ENCODE measurements around the gene TNS3.
A peak's percentile ranks its signal among the peaks of the same experiment; 100 is the strongest.

Gene TNS3

GRCh38 chr7:47507522-47507921, 74.4 kb downstream of the TNS3 start:
- DNase-seq (ENCODE audit: low read depth, low spot score), result no peak

- DNase-seq (ENCODE audit: low read depth, low spot score), result no peak
Measured at GRCh38 chr7:47506382-47507339, 75.2 kb downstream of the TNS3 start.

- DNase-seq (ENCODE audit: low read depth, low spot score), result no peak
Measured at GRCh38 chr7:47505312-47506007, 76.5 kb downstream of the TNS3 start.

GRCh38 chr7:47504551-47505311, 77.2 kb downstream of the TNS3 start:
- no peak for DNase-seq (ENCODE audit: low read depth, low spot score)

DNA sequence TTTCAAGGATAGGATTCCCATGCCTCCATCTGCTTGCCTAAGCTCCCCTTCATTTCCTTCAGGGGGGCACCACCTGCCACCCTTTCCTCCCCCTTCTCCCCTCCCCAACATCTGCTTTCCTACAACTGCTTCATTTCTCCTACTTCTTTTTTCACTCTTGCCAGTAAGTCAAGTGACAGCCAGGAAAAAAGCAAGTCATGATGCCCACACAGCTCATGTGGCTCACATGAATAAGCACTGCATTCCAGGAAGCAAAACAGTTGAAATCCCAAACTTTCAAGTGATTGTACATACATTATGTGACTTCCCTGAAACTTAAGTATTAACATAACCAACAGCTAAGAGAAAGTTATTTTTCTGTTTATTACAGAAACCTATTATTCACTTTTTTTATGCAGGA, 78.6 kb downstream of the TNS3 start:
- DNase-seq (ENCODE audit: low read depth, low spot score), result no peak

- DNase-seq (ENCODE audit: low read depth, low spot score), result peak; percentile 65
Measured at GRCh38 chr7:47502240-47502877, 79.6 kb downstream of the TNS3 start.

DNA sequence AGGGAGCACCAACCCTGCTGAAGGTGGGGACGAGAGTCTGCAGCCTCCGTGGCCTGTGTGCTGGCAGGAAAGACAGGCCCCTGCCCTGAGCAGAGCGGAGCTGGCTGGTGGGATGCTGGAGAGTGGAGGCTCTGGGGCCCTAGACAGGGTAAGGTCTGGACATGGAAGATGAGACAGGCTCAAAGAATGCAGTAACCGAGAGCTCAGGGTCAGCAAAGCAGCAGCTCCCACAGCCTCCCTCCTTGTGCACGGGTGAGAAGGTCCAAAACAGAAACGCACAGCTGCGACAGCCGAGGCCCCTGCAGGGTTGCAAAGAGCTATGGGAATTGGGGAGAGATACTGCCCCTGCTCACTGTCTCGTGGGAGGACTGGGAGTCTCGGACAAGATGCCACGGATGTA, 80.5 kb downstream of the TNS3 start:
- DNase-seq (ENCODE audit: low read depth, low spot score), result peak; percentile 75

- no peak for DNase-seq (ENCODE audit: low read depth, low spot score)
Measured at GRCh38 chr7:47500103-47500563, 81.8 kb downstream of the TNS3 start.

- DNase-seq (ENCODE audit: low read depth, low spot score), result no peak
Measured at GRCh38 chr7:47498229-47499056, 83.5 kb downstream of the TNS3 start.

GRCh38 chr7:47497367-47498096, 84.4 kb downstream of the TNS3 start:
- DNase-seq (ENCODE audit: low read depth, low spot score), result no peak

- DNase-seq (ENCODE audit: low read depth, low spot score), result no peak
Measured at GRCh38 chr7:47496666-47497065, 85.2 kb downstream of the TNS3 start.

DNA sequence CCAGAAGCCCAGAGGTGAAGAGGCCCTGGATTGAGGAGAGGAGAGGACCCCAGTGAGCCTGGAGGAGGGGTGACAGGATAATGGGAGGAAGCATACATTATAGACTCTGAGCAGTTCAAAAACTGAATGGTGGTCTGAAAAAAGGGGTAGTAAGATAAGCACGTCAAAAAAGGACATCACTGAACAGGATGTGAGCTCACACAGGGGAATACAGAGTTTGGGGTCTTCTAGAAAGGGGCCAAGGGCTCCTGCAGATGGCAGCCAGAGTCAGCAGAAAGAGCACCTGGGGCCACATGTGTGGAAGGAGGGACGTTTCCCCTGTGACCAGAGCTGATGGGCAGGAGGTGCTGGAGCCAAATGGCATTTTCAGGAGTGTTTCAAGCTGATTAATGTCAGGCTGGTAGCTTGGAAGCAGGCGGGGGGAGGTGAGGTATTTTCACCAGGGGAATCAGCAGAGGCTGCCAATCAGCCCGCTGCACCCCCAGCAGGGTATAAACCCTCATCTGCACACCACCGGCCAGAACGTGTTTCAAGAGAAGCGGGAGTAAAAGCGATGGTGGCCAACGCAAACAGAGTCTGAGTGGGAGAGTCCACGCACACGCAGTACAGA, 85.8 kb downstream of the TNS3 start:
- DNase-seq (ENCODE audit: low read depth, low spot score), result no peak

DNA sequence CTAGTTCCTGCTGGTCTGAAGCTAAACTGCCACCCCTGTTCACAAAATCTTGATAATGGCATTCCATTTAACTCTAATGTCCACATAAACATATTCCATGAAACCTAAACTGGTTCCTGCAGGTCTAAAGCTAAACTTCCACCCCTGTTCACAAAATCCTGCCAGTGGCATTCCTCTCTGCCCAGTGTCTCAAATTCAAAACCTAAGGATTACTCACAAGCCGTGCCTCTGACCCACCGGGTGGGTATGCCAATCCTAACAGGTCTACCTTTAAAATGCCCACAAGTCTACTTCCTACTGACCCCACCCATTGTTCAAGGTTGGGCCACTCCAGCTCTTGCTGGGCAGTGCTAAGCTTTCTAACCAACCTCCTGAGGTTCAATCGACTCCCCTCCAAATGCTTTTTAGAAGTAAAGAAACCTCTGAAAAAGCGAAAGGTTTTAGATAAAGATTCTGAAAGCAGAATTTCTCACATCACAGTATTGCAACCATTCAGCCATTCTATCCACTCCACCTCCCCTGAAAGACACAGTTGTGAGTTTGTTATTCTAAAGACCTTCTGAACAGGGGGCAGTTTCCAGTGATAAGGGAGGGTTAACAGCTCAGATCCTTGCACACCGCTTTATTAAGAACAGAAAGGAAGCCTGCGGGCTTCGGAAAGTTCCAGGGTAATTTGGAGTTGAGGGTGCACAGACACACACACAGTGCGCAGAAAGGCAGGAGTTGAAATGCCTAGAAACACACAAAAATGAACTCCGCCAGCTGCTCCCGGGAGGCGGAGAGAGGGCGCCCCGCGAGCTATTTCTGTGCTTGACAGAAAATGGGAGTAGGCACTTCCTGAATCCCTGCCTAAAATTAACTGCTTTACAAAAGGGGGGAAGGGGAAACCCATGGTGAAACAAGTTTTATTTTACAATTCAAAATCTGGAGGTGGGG, 87.7 kb downstream of the TNS3 start:
- no peak for DNase-seq (ENCODE audit: low read depth, low spot score)

DNA sequence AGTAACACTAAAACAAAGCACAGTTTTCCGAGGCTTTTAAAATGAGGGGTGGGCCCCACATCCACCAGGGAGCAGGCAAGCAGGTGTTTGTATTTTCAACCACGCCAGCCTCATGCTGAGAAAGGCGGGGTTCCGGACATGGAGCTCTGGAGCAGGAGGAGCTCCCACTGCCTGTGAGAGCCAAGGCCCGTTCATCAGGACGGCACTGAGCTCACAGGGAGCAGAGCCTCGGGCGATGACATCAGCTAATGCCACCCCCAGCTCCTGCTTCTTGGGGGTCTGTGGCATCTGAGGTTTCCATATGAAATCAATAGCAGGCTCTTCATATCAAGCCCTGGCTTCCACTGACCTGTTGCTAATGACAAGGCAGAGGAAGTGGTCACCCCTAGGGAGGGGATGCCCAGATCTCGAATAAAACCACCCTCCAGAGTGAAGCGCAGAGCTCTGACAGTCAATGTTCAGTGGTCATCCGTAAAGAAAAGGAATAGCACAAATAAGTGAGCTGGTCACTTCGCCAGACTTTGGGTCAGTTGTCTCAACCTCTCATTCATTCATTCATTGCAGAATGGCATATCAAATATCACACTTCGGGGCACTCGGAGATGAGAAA, 89.1 kb downstream of the TNS3 start:
- DNase-seq (ENCODE audit: low read depth, low spot score), result peak; percentile 74

DNA sequence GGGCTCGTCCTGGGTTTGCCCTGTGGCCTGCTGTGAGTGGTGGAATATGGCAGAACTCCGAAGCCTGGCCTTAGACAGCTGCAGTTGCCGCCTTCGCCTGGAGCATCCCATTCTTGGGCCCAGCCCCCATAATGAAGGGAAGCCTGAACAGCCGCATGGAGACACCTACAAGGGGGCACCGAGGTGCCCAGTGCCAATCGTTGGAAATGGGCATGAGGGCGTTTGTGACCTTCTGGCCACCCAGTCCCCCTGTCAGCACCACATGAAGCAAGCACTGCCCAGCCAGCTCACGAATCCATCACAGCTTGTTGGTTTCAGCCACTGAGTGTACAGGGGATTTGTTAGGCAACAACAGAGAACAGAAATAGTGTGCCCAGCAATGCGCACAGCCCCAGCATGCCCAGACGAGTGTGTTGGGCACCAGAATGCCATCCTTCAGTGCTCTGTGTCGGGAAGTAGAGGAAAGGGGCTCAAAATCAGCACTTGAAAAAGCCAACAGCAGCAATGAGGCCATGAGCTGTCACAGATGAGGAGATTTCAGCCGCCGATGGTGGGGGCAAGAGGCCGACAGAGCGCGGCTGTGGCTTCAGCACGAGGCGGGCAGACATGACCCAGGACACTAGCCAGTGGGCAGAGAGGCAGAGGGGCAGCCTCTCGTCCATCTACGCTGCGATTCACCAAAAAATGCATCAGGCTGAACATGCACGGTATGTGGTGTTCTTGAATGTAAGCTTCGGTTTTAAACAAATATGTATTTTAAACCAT, 91.2 kb downstream of the TNS3 start:
- no peak for DNase-seq (ENCODE audit: low read depth, low spot score)

GRCh38 chr7:47489624-47490023, 92.3 kb downstream of the TNS3 start:
- peak; percentile 69 for DNase-seq (ENCODE audit: low read depth, low spot score)

DNA sequence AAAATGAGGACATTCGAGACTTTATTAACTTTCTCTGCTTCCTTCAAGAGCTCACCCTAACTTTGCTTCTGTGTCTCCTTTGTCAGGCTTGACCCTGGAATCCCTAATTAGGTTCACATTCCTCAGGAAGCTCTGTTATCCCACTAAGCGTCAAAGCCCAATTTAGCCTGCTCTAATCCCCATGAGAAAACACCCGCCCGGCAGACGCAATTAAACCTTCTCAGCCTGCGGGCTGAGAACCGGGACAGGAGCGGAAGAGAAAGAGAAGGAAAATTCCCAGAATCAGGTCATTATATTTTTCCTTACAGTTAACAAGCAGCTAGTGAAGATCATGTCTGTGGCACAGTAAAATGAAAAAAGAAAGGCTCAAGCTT, 93.0 kb downstream of the TNS3 start:
- peak; percentile 94 for DNase-seq (ENCODE audit: low read depth, low spot score)

Data from ELF-1 (cell line).